Ectodermal cell (in vitro differentiated cells): ENCODE measurements around the gene TAPT1. TPM values are rescaled to one million over a fixed set of nuclear protein-coding genes. Genes with fewer than 3 reads are reported as not detected.
A peak's percentile ranks its signal among the peaks of the same experiment; 100 is the strongest.
"Not testable (repeated sequence)": the region's sequence is repeated elsewhere in the genome, so short reads cannot be mapped to it uniquely, and the experiment has no call there.

Experiments used
- H3K27ac ChIP-seq: 2 replicates; pipeline ENCODE4 v1.7.0; 2013; ENCODE audit warnings: mild to moderate bottlenecking, low read depth, low read length; ENCODE audit not compliant: insufficient read depth, poor library complexity, severe bottlenecking
- H3K27me3 ChIP-seq: 2 replicates; pipeline ENCODE4 v1.7.0; 2013; ENCODE audit warnings: mild to moderate bottlenecking, low read length; ENCODE audit not compliant: insufficient read depth, control insufficient read depth, poor library complexity, severe bottlenecking
- H3K36me3 ChIP-seq: one replicate; pipeline ENCODE4 v1.7.0; 2013; ENCODE audit warnings: low read length; ENCODE audit not compliant: control insufficient read depth, insufficient read depth
- H3K4me1 ChIP-seq: one replicate; pipeline ENCODE4 v1.7.0; 2013; ENCODE audit warnings: low read length; ENCODE audit not compliant: control insufficient read depth, insufficient read depth
- H3K4me3 ChIP-seq: 2 replicates; pipeline ENCODE4 v1.7.0; 2013; ENCODE audit warnings: low read depth, low read length, control low read depth; ENCODE audit not compliant: insufficient read depth
- H3K9me3 ChIP-seq: 2 replicates; pipeline ENCODE4 v1.7.0; 2013; ENCODE audit warnings: mild to moderate bottlenecking, low read length, moderate library complexity; ENCODE audit not compliant: control insufficient read depth
- WGBS, 2 experiments: methylation state at CpG; one replicate each; pipeline ENCODE4 v1.1.7; 2013; ENCODE audit warnings: missing lambda C conversion rate in 2 of 2; 5-methylcytosine and 5-hydroxymethylcytosine counted together
- polyA plus RNA-seq, 4 experiments: library from polyadenylated mRNA; stranded (reverse); fragments of 50-300 nt; gene quantifications; one replicate each; pipeline ENCODE4 v1.2.3, GENCODE V29; 2013

Gene TAPT1, protein sequence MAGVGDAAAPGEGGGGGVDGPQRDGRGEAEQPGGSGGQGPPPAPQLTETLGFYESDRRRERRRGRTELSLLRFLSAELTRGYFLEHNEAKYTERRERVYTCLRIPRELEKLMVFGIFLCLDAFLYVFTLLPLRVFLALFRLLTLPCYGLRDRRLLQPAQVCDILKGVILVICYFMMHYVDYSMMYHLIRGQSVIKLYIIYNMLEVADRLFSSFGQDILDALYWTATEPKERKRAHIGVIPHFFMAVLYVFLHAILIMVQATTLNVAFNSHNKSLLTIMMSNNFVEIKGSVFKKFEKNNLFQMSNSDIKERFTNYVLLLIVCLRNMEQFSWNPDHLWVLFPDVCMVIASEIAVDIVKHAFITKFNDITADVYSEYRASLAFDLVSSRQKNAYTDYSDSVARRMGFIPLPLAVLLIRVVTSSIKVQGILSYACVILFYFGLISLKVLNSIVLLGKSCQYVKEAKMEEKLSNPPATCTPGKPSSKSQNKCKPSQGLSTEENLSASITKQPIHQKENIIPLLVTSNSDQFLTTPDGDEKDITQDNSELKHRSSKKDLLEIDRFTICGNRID
- 13.3 TPM for polyA plus RNA-seq (2013, experiment 1 of 4)
- polyA plus RNA-seq (2013, experiment 2 of 4): 10.4 TPM
- 15.1 TPM for polyA plus RNA-seq (2013, experiment 3 of 4)
- polyA plus RNA-seq (2013, experiment 4 of 4): 16.3 TPM

- Histone ChIP-seq H3K27me3 (no peaks in the 10 kb centered on the region), H3K4me3 (peak within 1 kb of the TSS; percentile 89), H3K9me3 (no peaks in the 10 kb centered on the region), H3K27ac (peak within 1 kb of the TSS; percentile 86), H3K36me3 (no peaks in the 10 kb centered on the region), H3K4me1 (peaks cover 11% of the 10 kb centered on the region)
- 0% methylated on average over 143 of the region's 143 CpGs for WGBS, 2 experiments
Observed at GRCh38 chr4:16225863-16226815, at the start of gene TAPT1. Gene TAPT1 (minus strand): TSS chr4:16226471. CDS start chr4:16226457, 14 bp downstream.

- H3K4me3 ChIP-seq: no peak overlapping the region
- H3K4me1 ChIP-seq: no peaks in the 10 kb centered on the region
- 86% methylated on average over 2 of the region's 4 CpGs; no CpG with 5 or more reads in 1 of the 2 experiments for WGBS, 2 experiments
- no peak overlapping the region for H3K27ac ChIP-seq
- no peaks in the 10 kb centered on the region for H3K27me3 ChIP-seq
- H3K9me3 ChIP-seq: no peaks in the 10 kb centered on the region
- no peaks in the 10 kb centered on the region for H3K36me3 ChIP-seq
Observed at GRCh38 chr4:16271411-16271810, 45.1 kb upstream of the TAPT1 start.

DNA sequence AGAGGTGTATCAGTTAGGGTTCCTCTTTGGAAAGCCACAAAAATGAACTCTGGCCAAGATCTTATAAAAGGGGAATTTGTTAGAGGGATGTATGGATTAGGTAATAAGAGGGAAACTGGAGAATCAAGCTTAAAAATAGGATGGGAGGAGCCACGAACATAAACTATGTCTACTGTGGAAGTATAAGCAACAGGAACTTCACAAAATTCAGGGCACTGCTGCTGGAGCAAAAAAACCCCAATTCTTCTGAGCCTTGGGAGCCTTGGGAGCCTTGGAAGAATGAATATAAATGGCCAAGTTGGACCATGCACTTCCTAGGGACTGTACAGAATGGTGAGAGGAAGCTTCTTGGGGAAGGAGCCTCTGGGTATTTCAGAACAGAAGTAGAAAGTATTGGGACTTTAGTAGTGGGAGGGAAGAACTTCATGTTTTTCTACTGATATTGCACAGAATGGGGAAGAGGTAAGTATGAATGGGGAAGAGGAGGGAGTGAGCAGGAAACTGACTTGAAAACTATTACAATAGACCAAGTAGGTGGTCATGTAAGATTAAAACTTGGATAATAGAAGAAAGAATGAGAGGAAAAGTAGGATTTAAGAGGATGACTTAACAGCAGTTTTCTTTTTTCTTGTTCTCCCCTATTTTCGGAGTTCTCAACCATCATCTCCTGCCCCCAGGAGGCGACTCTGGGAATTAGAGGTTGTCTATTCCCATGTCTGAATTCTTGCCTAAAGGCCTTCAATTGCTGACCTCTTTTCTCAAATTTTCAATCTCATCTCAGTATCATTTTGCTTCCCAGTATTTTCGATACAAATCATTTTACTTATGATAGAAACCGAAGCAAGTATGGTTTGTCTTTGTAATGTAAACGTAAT lies 44.4 kb upstream of the TAPT1 start:
- H3K36me3 ChIP-seq: no peaks in the 10 kb centered on the region
- H3K27me3 ChIP-seq: no peaks in the 10 kb centered on the region
- H3K4me3 ChIP-seq: no peak overlapping the region
- WGBS, 2 experiments: 77 to 84% methylated on average over 3 to 5 of the region's 6 CpGs
- no peaks in the 10 kb centered on the region for H3K9me3 ChIP-seq
- no peak overlapping the region for H3K27ac ChIP-seq
- H3K4me1 ChIP-seq: no peaks in the 10 kb centered on the region

GRCh38 chr4:16269742-16270453 lies 43.6 kb upstream of the TAPT1 start:
- H3K27me3 ChIP-seq, H3K27ac ChIP-seq: not testable (repeated sequence)
- 93 to 96% methylated on average over 3 of the region's 4 CpGs for WGBS, 2 experiments

GRCh38 chr4:16269240-16269639 lies 43.0 kb upstream of the TAPT1 start:
- Histone ChIP-seq H3K27me3 (no peaks in the 10 kb centered on the region), H3K9me3 (no peaks in the 10 kb centered on the region), H3K27ac (no peak overlapping the region), H3K36me3 (no peaks in the 10 kb centered on the region), H3K4me3 (no peak overlapping the region), H3K4me1 (no peaks in the 10 kb centered on the region)
- WGBS, 2 experiments: 88 to 97% methylated on average over 1 of the region's 1 CpG

More at GRCh38 chr4:16269742-16270453, 43.6 kb upstream of the TAPT1 start:
- H3K9me3 ChIP-seq, H3K4me1 ChIP-seq, H3K4me3 ChIP-seq, H3K36me3 ChIP-seq: not testable (repeated sequence)

- no peaks in the 10 kb centered on the region for H3K36me3 ChIP-seq
Observed at GRCh38 chr4:16268290-16268689, 42.0 kb upstream of the TAPT1 start.

DNA sequence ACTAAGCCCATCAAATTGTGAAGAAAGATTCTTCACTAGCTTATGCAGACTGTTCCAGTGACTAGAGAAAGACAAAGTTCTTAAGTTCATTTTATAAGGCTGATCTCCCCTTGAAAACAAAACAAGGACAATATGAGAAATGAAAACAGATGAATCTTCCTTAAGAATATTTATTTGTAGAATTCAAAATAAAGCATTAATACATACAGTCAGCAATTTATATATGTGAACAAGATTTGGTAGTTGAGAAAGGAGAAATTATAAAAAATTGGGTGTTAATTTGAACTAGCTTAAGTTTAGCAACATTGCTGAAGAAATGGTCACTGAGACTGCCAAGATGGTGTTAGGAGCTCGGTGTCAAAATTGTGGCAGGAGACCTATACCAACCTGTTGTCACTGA lies 41.4 kb upstream of the TAPT1 start:
- Histone ChIP-seq H3K27ac (no peak overlapping the region), H3K4me1 (no peaks in the 10 kb centered on the region), H3K9me3 (no peaks in the 10 kb centered on the region), H3K27me3 (no peaks in the 10 kb centered on the region), H3K36me3 (no peaks in the 10 kb centered on the region), H3K4me3 (no peak overlapping the region)
- 97 to 99% methylated on average over 1 of the region's 1 CpG for WGBS, 2 experiments

More at GRCh38 chr4:16268290-16268689, 42.0 kb upstream of the TAPT1 start:
- WGBS, 2 experiments: 87 to 97% methylated on average over 3 of the region's 3 CpGs
- H3K9me3 ChIP-seq: no peaks in the 10 kb centered on the region
- H3K27ac ChIP-seq: no peak overlapping the region
- H3K4me3 ChIP-seq: no peak overlapping the region
- H3K4me1 ChIP-seq: no peaks in the 10 kb centered on the region
- H3K27me3 ChIP-seq: no peaks in the 10 kb centered on the region

GRCh38 chr4:16265820-16266219 lies 39.5 kb upstream of the TAPT1 start:
- H3K4me3 ChIP-seq: no peak overlapping the region
- WGBS, 2 experiments: 97 to 99% methylated on average over 3 of the region's 3 CpGs

DNA sequence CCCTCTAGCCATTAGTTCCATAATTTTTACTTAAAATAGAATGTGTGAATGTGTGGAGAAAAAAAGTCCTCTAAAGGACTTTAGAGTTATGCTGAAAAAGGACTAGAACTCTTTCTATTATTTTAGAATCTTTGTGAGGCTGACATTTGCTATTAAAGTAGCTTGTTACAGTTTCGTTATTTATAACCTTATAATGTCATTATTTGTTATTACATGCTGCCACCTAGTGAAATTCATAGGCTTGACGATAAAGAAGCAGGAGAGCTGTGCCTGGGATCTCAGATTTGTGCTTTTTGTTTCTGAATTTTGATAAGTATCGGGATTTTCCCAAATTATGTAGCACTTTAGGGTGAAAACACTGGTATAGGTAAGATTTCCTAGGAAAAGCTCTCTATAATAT lies 38.5 kb upstream of the TAPT1 start:
- H3K36me3 ChIP-seq: no peaks in the 10 kb centered on the region
- no peaks in the 10 kb centered on the region for H3K27me3 ChIP-seq
- H3K4me3 ChIP-seq: no peak overlapping the region
- 64 to 76% methylated on average over 2 of the region's 3 CpGs for WGBS, 2 experiments
- H3K9me3 ChIP-seq: no peaks in the 10 kb centered on the region
- no peaks in the 10 kb centered on the region for H3K4me1 ChIP-seq
- H3K27ac ChIP-seq: no peak overlapping the region

More at GRCh38 chr4:16265820-16266219, 39.5 kb upstream of the TAPT1 start:
- H3K4me1 ChIP-seq: no peaks in the 10 kb centered on the region
- H3K9me3 ChIP-seq: no peaks in the 10 kb centered on the region
- H3K27ac ChIP-seq: no peak overlapping the region
- no peaks in the 10 kb centered on the region for H3K27me3 ChIP-seq
- H3K36me3 ChIP-seq: no peaks in the 10 kb centered on the region
